HG03565 (cell line): ENCODE results near the gene KDM2A.
"Not testable (repeated sequence)": the region's sequence is repeated elsewhere in the genome, so short reads cannot be mapped to it uniquely, and the experiment has no call there.

Source experiments
- ATAC-seq: cut with Tn5 transposase; IDR thresholded peaks from one replicate; pipeline ENCODE4 v1.9.1; 2021; ENCODE audit warnings: mild to moderate bottlenecking, moderate library complexity; ENCODE audit not compliant: unreplicated experiment

KDM2A gene

GRCh38 chr11:67167091-67167490 lies 48.0 kb downstream of the KDM2A start:
- ATAC-seq, result no peak

GRCh38 chr11:67167719-67168118 lies 48.7 kb downstream of the KDM2A start:
- ATAC-seq, result no peak

- not testable (repeated sequence) for ATAC-seq
Measured at GRCh38 chr11:67168911-67169310, 49.8 kb downstream of the KDM2A start.

- no peak for ATAC-seq
Measured at GRCh38 chr11:67174311-67174710, 55.2 kb downstream of the KDM2A start.

GRCh38 chr11:67177399-67178281 lies 58.6 kb downstream of the KDM2A start:
- ATAC-seq, result no peak

- no peak for ATAC-seq
Measured at GRCh38 chr11:67178421-67178820, 59.4 kb downstream of the KDM2A start.

- ATAC-seq, result no peak
Measured at GRCh38 chr11:67178878-67179277, 59.8 kb downstream of the KDM2A start.

GRCh38 chr11:67179892-67180490 lies 60.9 kb downstream of the KDM2A start:
- no peak for ATAC-seq

- no peak for ATAC-seq
Measured at GRCh38 chr11:67194096-67194495, 75.0 kb downstream of the KDM2A start.

GRCh38 chr11:67195971-67196456 lies 77.0 kb downstream of the KDM2A start:
- no peak for ATAC-seq

- no peak for ATAC-seq
Measured at GRCh38 chr11:67197606-67198005, 78.5 kb downstream of the KDM2A start.

- not testable (repeated sequence) for ATAC-seq
Measured at GRCh38 chr11:67198781-67199180, 79.7 kb downstream of the KDM2A start.

GRCh38 chr11:67199751-67200150 lies 80.7 kb downstream of the KDM2A start:
- no peak for ATAC-seq

GRCh38 chr11:67202028-67202427 lies 83.0 kb downstream of the KDM2A start:
- no peak for ATAC-seq

GRCh38 chr11:67204822-67205221 lies 85.8 kb downstream of the KDM2A start:
- no peak for ATAC-seq

GRCh38 chr11:67209222-67209621 lies 90.2 kb downstream of the KDM2A start:
- ATAC-seq, result not testable (repeated sequence)

GRCh38 chr11:67211656-67212436 lies 92.8 kb downstream of the KDM2A start:
- ATAC-seq, result no peak

- ATAC-seq, result no peak
Measured at GRCh38 chr11:67213178-67213621, 94.1 kb downstream of the KDM2A start.

GRCh38 chr11:67227726-67228125 lies 108.7 kb downstream of the KDM2A start:
- no peak for ATAC-seq

- no peak for ATAC-seq
Measured at GRCh38 chr11:67230406-67230805, 111.3 kb downstream of the KDM2A start.

GRCh38 chr11:67230886-67231285 lies 111.8 kb downstream of the KDM2A start:
- ATAC-seq, result no peak
